ENCODE measurements around the gene MCAM. TPM values are rescaled to one million over a fixed set of nuclear protein-coding genes. Genes with fewer than 3 reads are reported as not detected.

MCAM gene
- total and polyA plus RNA-seq, 2 donors (not counting 3 experiments of a cell fraction or from before 2014, with no cell fraction given): 1,027 to 2,543 TPM

DNA sequence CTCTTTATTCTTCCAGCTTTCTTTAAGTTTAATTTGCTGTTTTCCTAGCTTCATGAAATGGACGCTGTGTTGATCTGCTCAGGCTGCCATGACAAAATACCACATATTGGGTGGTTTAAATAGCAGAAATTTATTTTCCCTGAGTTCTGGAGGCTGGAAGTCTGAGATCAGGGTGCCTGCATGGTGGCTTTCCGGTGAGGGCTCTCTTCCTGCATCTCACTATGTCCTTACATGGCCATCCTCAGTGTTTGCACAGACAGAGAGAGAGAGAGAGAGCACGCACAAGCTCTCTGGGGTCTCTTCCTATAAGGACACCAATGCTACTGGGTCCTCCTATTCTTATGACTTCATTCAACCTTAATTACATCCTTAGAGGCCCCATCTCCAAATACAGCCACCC is 28.7 kb downstream of the MCAM start:
- DNase-seq (ENCODE audit: low read depth, low spot score): no peak
- CTCF ChIA-PET: interaction anchor here (0.7 to 1.0 kb wide), 3 partner anchors 19 to 82 kb away, joined by 3 to 4 read pairs (median 4); partner anchors contain the start of gene CBL
- no peak overlapping the region for H3K27ac ChIP-seq (ENCODE audit: insufficient read depth, low read depth, low read length)
- no peaks in the 10 kb centered on the region for H3K9me3 ChIP-seq (replicated peaks; ENCODE audit: control insufficient read depth, insufficient read depth, low read length)
- H3K36me3 ChIP-seq (ENCODE audit: control insufficient read depth in 2 of 2, extremely low read depth in 1 of 2, insufficient read depth in 2 of 2, low read length in 2 of 2): peaks cover 10 to 19% of the 10 kb centered on the region in 2 experiments
- H3K9ac ChIP-seq (replicated peaks; ENCODE audit: extremely low read depth, insufficient read depth, low read length): no peak overlapping the region
- no peaks in the 10 kb centered on the region for H4K20me1 ChIP-seq (replicated peaks; ENCODE audit: control insufficient read depth, extremely low read depth, insufficient read depth, low read length)
- no peaks in the 10 kb centered on the region for H3K4me1 ChIP-seq (ENCODE audit: control insufficient read depth, extremely low read depth, insufficient read depth, low read length)
- no peak overlapping the region for H3K4me2 ChIP-seq (ENCODE audit: insufficient read depth, low read length)
- TF ChIP-seq, protein P1, sequence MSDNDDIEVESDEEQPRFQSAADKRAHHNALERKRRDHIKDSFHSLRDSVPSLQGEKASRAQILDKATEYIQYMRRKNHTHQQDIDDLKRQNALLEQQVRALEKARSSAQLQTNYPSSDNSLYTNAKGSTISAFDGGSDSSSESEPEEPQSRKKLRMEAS (IDR thresholded peaks at IDR 0.05; ENCODE audit: insufficient read depth, insufficient read length): no peak
- TF ChIP-seq POLR2A (IDR thresholded peaks at IDR 0.05; ENCODE audit: low read depth, low read length) (no peak), POLR2AphosphoS5 (IDR thresholded peaks at IDR 0.05; ENCODE audit: insufficient read depth, low read depth, low read length) (no peak), MYC (IDR thresholded peaks at IDR 0.05; ENCODE audit: low read depth, low read length) (no peak), FOS (IDR thresholded peaks at IDR 0.05; ENCODE audit: borderline replicate concordance, insufficient read depth, low read length) (no peak), JUN (IDR thresholded peaks at IDR 0.05; ENCODE audit: borderline replicate concordance, insufficient read depth, insufficient read length, low read depth) (no peak), GATA2 (IDR thresholded peaks at IDR 0.05; ENCODE audit: insufficient read depth, insufficient read length, low read depth, low read length) (no peak), EZH2 (IDR thresholded peaks at IDR 0.05; ENCODE audit: borderline replicate concordance, low read depth, low read length, severe bottlenecking) (no peak)
- TF ChIP-seq, protein P2, sequence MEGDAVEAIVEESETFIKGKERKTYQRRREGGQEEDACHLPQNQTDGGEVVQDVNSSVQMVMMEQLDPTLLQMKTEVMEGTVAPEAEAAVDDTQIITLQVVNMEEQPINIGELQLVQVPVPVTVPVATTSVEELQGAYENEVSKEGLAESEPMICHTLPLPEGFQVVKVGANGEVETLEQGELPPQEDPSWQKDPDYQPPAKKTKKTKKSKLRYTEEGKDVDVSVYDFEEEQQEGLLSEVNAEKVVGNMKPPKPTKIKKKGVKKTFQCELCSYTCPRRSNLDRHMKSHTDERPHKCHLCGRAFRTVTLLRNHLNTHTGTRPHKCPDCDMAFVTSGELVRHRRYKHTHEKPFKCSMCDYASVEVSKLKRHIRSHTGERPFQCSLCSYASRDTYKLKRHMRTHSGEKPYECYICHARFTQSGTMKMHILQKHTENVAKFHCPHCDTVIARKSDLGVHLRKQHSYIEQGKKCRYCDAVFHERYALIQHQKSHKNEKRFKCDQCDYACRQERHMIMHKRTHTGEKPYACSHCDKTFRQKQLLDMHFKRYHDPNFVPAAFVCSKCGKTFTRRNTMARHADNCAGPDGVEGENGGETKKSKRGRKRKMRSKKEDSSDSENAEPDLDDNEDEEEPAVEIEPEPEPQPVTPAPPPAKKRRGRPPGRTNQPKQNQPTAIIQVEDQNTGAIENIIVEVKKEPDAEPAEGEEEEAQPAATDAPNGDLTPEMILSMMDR (IDR thresholded peaks at IDR 0.05; ENCODE audit: extremely low read depth in 1 of 2, insufficient read depth in 1 of 2, low read depth in 1 of 2, low read length in 2 of 2): no peak
- no peak for FAIRE-seq
- POLR2A ChIA-PET: no interaction called here
- dilution Hi-C loops (cut with MboI; ENCODE audit: extremely low pct_ligation_motif_present, low sequenced_read_pairs): no loop called here
- H3K9me1 ChIP-seq (replicated peaks; ENCODE audit: control insufficient read depth, extremely low read depth, insufficient read depth, low read length): no peaks in the 10 kb centered on the region
- BruUV-seq (replicated peaks): no TSS peak
- no peak overlapping the region for H3K4me3 ChIP-seq (replicated peaks in 1 of 3; ENCODE audit: insufficient read depth in 1 of 3, low read depth in 1 of 3, low read length in 3 of 3)
- no peaks in the 10 kb centered on the region for H3K27me3 ChIP-seq (ENCODE audit: control insufficient read depth in 2 of 2, insufficient read depth in 2 of 2, low read length in 2 of 2)
- no peak overlapping the region for H2AFZ ChIP-seq (ENCODE audit: low read depth, low read length)
- H3K79me2 ChIP-seq (ENCODE audit: control insufficient read depth, insufficient read depth, low read length): no peaks in the 10 kb centered on the region
- intact Hi-C loops (cut with micrococcal nuclease): no loop called here

Data from endothelial cell of umbilical vein (primary cell).